WTC11 (cell line): Measurements from ENCODE around the gene UGCG. TPM values are rescaled to one million over a fixed set of nuclear protein-coding genes. Genes with fewer than 3 reads are reported as not detected.

Experiments used
- ATAC-seq: fragments of 200-7000 bp; cut with Tn5 transposase; 2 replicates; pipeline ENCODE4 v1.10.0; 2021; ENCODE audit warnings: mild to moderate bottlenecking, moderate library complexity
- CTCF ChIA-PET: fragments of 300-600 bp; sonication (Branson Sonifier 250); formaldehyde crosslinking; loops from one replicate; lab custom pipeline; 2021; ENCODE audit warnings: antibody characterized with exemption; lab: Charles Lee
- POLR2A ChIA-PET: fragments of 350-600 bp; sonication (Branson Sonifier 250); formaldehyde crosslinking; loops from one replicate; lab custom pipeline; 2021; ENCODE audit warnings: antibody characterized with exemption; lab: Charles Lee
- DNase-seq: peaks from one replicate; pipeline ENCODE4 v3.0.0; 2021; ENCODE audit warnings: low spot score
- H3K27ac Mint-ChIP-seq: 2 replicates; pipeline ENCODE4 v1.8.0; 2021; ENCODE audit warnings: mixed read lengths
- H3K27me3 Mint-ChIP-seq: 2 replicates; pipeline ENCODE4 v1.8.0; 2021; ENCODE audit warnings: low read depth, mild to moderate bottlenecking, moderate library complexity, mixed read lengths
- H3K36me3 Mint-ChIP-seq: 2 replicates; pipeline ENCODE4 v1.8.0; 2021; ENCODE audit warnings: mixed read lengths
- H3K4me1 Mint-ChIP-seq: 2 replicates; pipeline ENCODE4 v1.8.0; 2022; ENCODE audit warnings: mixed read lengths
- H3K4me3 Mint-ChIP-seq: 2 replicates; pipeline ENCODE4 v1.8.0; 2021; ENCODE audit warnings: mild to moderate bottlenecking, moderate library complexity, mixed read lengths
- H3K9me3 Mint-ChIP-seq: 2 replicates; pipeline ENCODE4 v1.8.0; 2021; ENCODE audit warnings: mixed read lengths
- CREB1 ChIP-seq: sonication (generic); formaldehyde crosslinking; IDR thresholded peaks from 2 replicates; pipeline ENCODE4 v1.8.0; 2023; ENCODE audit warnings: mild to moderate bottlenecking, missing genetic modification reagents
- EMX1 ChIP-seq: fragments of 250-450 bp; sonication (Bioruptor Pico); IDR thresholded peaks from 2 replicates; pipeline ENCODE4 v1.8.0; 2021; ENCODE audit warnings: mild to moderate bottlenecking
- IRF2 ChIP-seq: sonication (generic); formaldehyde crosslinking; IDR thresholded peaks from 2 replicates; pipeline ENCODE4 v1.8.0; 2022; ENCODE audit warnings: low read depth, missing genetic modification reagents, borderline replicate concordance
- NFE2L1 ChIP-seq: sonication (generic); formaldehyde crosslinking; IDR thresholded peaks from 2 replicates; pipeline ENCODE4 v1.8.1; 2023; ENCODE audit warnings: missing genetic modification reagents
- NR1H2 ChIP-seq: sonication (generic); formaldehyde crosslinking; IDR thresholded peaks from 2 replicates; pipeline ENCODE4 v1.9.0; 2021; ENCODE audit warnings: mild to moderate bottlenecking, moderate library complexity, missing genetic modification reagents
- NR3C1 ChIP-seq: sonication (generic); formaldehyde crosslinking; conservative IDR thresholded peaks from 2 replicates; pipeline ENCODE4 v1.8.1; 2023; ENCODE audit warnings: low read depth, mild to moderate bottlenecking, missing genetic modification reagents
- SMAD3 ChIP-seq: sonication (generic); formaldehyde crosslinking; IDR thresholded peaks from 2 replicates; pipeline ENCODE4 v1.8.0; 2022; ENCODE audit warnings: missing genetic modification reagents, mild to moderate bottlenecking, borderline replicate concordance
- SMAD4 ChIP-seq: sonication (generic); formaldehyde crosslinking; IDR thresholded peaks from 2 replicates; pipeline ENCODE4 v1.8.0; 2022; ENCODE audit warnings: mild to moderate bottlenecking, missing genetic modification reagents
- TCF7 ChIP-seq: sonication (generic); formaldehyde crosslinking; IDR thresholded peaks from 2 replicates; pipeline ENCODE4 v1.8.0; 2022; ENCODE audit warnings: mild to moderate bottlenecking, low read depth, missing genetic modification reagents, moderate library complexity
- ZNF416 ChIP-seq: fragments of 250-450 bp; sonication (Bioruptor Pico); IDR thresholded peaks from 2 replicates; pipeline ENCODE4 v1.9.0; 2021; ENCODE audit warnings: mild to moderate bottlenecking, inconsistent platforms
- microRNA-seq: library from miRNA; unstranded; fragments of <30 nt; microRNA quantifications from one replicate; pipeline ENCODE4 v1.2.0, GENCODE V29; 2022; ENCODE audit warnings: borderline number of aligned reads
- total RNA-seq: library from RNA; stranded (reverse); gene quantifications from 3 replicates; pipeline ENCODE4 v1.2.3, GENCODE V29; 2021
- TF ChIP-seq, protein P1 (sequence below): sonication (generic); formaldehyde crosslinking; conservative IDR thresholded peaks from 2 replicates; pipeline ENCODE4 v1.8.1; 2023; ENCODE audit warnings: mild to moderate bottlenecking, low read depth, missing genetic modification reagents, moderate library complexity
- TF ChIP-seq, protein P2 (sequence below): sonication (generic); formaldehyde crosslinking; IDR thresholded peaks from 2 replicates; pipeline ENCODE4 v1.8.1; 2022; ENCODE audit warnings: missing genetic modification reagents, borderline replicate concordance
- TF ChIP-seq, protein P3 (sequence below): fragments of 250-450 bp; sonication (Bioruptor Pico); IDR thresholded peaks from 2 replicates; pipeline ENCODE4 v1.9.0; 2021; ENCODE audit warnings: mild to moderate bottlenecking, borderline replicate concordance
- TF ChIP-seq, protein P4 (sequence below): sonication (generic); formaldehyde crosslinking; IDR thresholded peaks from 2 replicates; pipeline ENCODE4 v1.8.1; 2023; ENCODE audit warnings: mild to moderate bottlenecking, missing genetic modification reagents

UGCG gene
- total RNA-seq, 1 experiment from 2014 or later, result 37.5 TPM

DNA sequence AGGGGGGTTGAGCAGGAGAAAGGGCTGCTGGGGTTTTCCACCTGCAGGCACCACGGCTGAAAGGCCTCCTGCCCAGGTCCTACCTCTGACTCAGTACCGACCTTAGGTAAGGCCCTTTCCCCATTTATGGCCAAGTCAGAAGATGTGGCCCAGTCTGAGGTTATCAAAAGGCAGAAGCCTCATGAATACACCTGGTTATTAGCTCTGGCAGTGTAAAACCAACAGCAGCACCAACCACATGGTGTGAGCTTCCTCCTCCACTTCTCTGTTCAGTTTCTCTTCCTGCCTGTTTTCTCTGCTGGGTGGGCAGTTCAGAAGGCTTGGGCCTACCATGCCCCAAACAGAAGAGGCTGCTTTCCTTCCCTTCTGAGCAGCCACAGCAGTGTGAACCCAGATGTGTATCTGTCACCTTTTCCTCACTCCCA lies 86.9 kb downstream of the UGCG start (continued):
- TF ChIP-seq, protein P1, sequence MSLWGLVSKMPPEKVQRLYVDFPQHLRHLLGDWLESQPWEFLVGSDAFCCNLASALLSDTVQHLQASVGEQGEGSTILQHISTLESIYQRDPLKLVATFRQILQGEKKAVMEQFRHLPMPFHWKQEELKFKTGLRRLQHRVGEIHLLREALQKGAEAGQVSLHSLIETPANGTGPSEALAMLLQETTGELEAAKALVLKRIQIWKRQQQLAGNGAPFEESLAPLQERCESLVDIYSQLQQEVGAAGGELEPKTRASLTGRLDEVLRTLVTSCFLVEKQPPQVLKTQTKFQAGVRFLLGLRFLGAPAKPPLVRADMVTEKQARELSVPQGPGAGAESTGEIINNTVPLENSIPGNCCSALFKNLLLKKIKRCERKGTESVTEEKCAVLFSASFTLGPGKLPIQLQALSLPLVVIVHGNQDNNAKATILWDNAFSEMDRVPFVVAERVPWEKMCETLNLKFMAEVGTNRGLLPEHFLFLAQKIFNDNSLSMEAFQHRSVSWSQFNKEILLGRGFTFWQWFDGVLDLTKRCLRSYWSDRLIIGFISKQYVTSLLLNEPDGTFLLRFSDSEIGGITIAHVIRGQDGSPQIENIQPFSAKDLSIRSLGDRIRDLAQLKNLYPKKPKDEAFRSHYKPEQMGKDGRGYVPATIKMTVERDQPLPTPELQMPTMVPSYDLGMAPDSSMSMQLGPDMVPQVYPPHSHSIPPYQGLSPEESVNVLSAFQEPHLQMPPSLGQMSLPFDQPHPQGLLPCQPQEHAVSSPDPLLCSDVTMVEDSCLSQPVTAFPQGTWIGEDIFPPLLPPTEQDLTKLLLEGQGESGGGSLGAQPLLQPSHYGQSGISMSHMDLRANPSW (CRISPR knock-in tag), result no peak

DNA sequence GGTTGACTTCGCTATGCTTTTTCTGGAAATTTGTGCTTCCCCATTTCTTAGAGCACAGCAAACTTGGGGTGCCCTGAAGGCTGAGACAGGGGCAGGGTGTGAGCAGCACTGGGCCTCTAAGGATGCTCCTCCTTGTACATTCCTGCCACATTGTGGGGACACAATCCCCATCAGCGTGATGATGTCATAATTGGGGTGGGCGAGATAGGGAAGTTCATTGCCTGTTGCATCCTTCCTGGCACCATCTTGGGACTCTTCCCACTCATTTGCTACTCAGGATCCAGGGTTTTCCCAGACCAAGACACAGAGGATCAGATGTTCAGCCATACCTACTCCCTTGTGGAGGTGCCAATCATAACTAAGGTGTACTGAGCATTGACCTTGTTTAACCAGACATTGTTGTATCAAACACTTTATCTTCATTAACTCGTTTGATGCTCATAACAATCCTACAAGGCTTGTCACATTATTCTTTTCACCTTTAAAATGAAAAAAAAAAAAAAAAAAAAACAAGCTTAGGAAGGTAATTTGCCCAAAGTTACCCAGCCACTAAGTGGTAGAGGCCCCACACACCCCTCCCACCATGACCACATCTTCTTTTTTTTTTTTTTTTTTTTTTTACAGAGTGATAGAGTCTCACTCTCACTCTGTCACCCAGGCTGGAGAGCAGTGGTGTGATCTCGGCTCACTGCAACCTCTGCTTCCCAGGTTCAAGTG lies 87.6 kb downstream of the UGCG start:
- no peak overlapping the region for H3K27ac Mint-ChIP-seq
- CTCF ChIA-PET, result interaction anchor here (0.6 to 0.9 kb wide), 2 partner anchors 8 to 24 kb away, joined by 3 to 4 read pairs; no protein-coding TSS in a partner anchor
- no peak for ATAC-seq
- POLR2A ChIA-PET, result interaction anchor here (0.6 kb wide), 3 partner anchors 11 to 122 kb away, joined by 3 to 4 read pairs (median 3); no protein-coding TSS in a partner anchor
- H3K9me3 Mint-ChIP-seq, result no peaks in the 10 kb centered on the region
- no peaks in the 10 kb centered on the region for H3K4me1 Mint-ChIP-seq
- DNase-seq, result no peak
- H3K4me3 Mint-ChIP-seq, result no peak overlapping the region
- TF ChIP-seq TCF7 (CRISPR knock-in tag) (no peak), SMAD4 (CRISPR knock-in tag) (no peak), EMX1 (CRISPR knock-in tag) (no peak), ZNF416 (no peak), NR1H2 (CRISPR knock-in tag) (no peak), NR3C1 (CRISPR knock-in tag) (no peak), SMAD3 (CRISPR knock-in tag) (no peak), NFE2L1 (CRISPR knock-in tag) (no peak), CREB1 (CRISPR knock-in tag) (no peak), IRF2 (CRISPR knock-in tag) (no peak)
- TF ChIP-seq, protein P2, sequence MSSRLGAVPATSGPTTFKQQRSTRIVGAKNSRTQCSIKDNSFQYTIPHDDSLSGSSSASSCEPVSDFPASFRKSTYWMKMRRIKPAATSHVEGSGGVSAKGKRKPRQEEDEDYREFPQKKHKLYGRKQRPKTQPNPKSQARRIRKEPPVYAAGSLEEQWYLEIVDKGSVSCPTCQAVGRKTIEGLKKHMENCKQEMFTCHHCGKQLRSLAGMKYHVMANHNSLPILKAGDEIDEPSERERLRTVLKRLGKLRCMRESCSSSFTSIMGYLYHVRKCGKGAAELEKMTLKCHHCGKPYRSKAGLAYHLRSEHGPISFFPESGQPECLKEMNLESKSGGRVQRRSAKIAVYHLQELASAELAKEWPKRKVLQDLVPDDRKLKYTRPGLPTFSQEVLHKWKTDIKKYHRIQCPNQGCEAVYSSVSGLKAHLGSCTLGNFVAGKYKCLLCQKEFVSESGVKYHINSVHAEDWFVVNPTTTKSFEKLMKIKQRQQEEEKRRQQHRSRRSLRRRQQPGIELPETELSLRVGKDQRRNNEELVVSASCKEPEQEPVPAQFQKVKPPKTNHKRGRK (CRISPR knock-in tag), result no peak
- TF ChIP-seq, protein P3, sequence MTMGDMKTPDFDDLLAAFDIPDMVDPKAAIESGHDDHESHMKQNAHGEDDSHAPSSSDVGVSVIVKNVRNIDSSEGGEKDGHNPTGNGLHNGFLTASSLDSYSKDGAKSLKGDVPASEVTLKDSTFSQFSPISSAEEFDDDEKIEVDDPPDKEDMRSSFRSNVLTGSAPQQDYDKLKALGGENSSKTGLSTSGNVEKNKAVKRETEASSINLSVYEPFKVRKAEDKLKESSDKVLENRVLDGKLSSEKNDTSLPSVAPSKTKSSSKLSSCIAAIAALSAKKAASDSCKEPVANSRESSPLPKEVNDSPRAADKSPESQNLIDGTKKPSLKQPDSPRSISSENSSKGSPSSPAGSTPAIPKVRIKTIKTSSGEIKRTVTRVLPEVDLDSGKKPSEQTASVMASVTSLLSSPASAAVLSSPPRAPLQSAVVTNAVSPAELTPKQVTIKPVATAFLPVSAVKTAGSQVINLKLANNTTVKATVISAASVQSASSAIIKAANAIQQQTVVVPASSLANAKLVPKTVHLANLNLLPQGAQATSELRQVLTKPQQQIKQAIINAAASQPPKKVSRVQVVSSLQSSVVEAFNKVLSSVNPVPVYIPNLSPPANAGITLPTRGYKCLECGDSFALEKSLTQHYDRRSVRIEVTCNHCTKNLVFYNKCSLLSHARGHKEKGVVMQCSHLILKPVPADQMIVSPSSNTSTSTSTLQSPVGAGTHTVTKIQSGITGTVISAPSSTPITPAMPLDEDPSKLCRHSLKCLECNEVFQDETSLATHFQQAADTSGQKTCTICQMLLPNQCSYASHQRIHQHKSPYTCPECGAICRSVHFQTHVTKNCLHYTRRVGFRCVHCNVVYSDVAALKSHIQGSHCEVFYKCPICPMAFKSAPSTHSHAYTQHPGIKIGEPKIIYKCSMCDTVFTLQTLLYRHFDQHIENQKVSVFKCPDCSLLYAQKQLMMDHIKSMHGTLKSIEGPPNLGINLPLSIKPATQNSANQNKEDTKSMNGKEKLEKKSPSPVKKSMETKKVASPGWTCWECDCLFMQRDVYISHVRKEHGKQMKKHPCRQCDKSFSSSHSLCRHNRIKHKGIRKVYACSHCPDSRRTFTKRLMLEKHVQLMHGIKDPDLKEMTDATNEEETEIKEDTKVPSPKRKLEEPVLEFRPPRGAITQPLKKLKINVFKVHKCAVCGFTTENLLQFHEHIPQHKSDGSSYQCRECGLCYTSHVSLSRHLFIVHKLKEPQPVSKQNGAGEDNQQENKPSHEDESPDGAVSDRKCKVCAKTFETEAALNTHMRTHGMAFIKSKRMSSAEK (CRISPR knock-in tag), result no peak
- TF ChIP-seq, protein P4, sequence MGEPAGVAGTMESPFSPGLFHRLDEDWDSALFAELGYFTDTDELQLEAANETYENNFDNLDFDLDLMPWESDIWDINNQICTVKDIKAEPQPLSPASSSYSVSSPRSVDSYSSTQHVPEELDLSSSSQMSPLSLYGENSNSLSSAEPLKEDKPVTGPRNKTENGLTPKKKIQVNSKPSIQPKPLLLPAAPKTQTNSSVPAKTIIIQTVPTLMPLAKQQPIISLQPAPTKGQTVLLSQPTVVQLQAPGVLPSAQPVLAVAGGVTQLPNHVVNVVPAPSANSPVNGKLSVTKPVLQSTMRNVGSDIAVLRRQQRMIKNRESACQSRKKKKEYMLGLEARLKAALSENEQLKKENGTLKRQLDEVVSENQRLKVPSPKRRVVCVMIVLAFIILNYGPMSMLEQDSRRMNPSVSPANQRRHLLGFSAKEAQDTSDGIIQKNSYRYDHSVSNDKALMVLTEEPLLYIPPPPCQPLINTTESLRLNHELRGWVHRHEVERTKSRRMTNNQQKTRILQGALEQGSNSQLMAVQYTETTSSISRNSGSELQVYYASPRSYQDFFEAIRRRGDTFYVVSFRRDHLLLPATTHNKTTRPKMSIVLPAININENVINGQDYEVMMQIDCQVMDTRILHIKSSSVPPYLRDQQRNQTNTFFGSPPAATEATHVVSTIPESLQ, result no peak
- TF ChIP-seq, all 79 proteins: peak for 0
- H3K27me3 Mint-ChIP-seq, result no peaks in the 10 kb centered on the region
- H3K36me3 Mint-ChIP-seq, result no peaks in the 10 kb centered on the region

Small RNAs within 50 kb of the gene (microRNA-seq; reads per million reads assigned to microRNA genes)
- not detected for gene MIR4668

Other genes with a start within 250 kb of the UGCG start
- 17.2 to 25.3 TPM (median 22.1 TPM) in 3 replicates for gene GNG10, start 235.2 kb upstream of the UGCG start, total RNA-seq
- gene SHOC1, start 101.9 kb upstream of the UGCG start, total RNA-seq, result not detected in 3 replicates